ENCODE results near the gene TIMM8A. TPM values are rescaled to one million over a fixed set of nuclear protein-coding genes. Genes with fewer than 3 reads are reported as not detected.

The TIMM8A gene
- total and polyA plus RNA-seq, 2 experiments from 2014 or later, result 3.6 to 14.2 TPM

GRCh38 chrX:101303790-101304189 is 44.8 kb downstream of the TIMM8A start:
- TF ChIP-seq CTCF (IDR thresholded peaks at IDR 0.05; ENCODE audit: low read depth, low read length), result no peak
- no peaks in the 10 kb centered on the region for H3K27me3 ChIP-seq
- H3K4me3 ChIP-seq, result no peak overlapping the region
- no peaks in the 10 kb centered on the region for H3K9me3 ChIP-seq (ENCODE audit: low read depth)
- H3K36me3 ChIP-seq, result no peaks in the 10 kb centered on the region
- no peak overlapping the region for H3K27ac ChIP-seq
- no peaks in the 10 kb centered on the region for H3K4me1 ChIP-seq (ENCODE audit: low read depth)
- no peak for DNase-seq (ENCODE audit: low read depth in 1 of 2, low spot score in 1 of 2)

Other genes with a start within 250 kb of the TIMM8A start
- gene DRP2, start 129.0 kb downstream of the TIMM8A start, total RNA-seq, result 1.1 and 1.3 TPM in 2 replicates
- 0.20 and 0.31 TPM in 2 replicates for gene DRP2, start 129.0 kb downstream of the TIMM8A start, polyA plus RNA-seq
- gene TAF7L, start 57.4 kb downstream of the TIMM8A start, total RNA-seq, result not detected in 2 replicates
- 0.27 TPM in 1 of 2 replicates, not detected in the other for gene TAF7L, start 57.4 kb downstream of the TIMM8A start, polyA plus RNA-seq
- 0.06 TPM in 1 of 2 replicates, not detected in the other for gene BTK, start 37.4 kb upstream of the TIMM8A start, total RNA-seq
- gene BTK, start 37.4 kb upstream of the TIMM8A start, polyA plus RNA-seq, result 0.06 and 2.5 TPM in 2 replicates
- 3,802 and 4,744 TPM in 2 replicates for gene RPL36A, start 42.3 kb upstream of the TIMM8A start, total RNA-seq
- gene RPL36A, start 42.3 kb upstream of the TIMM8A start, polyA plus RNA-seq, result 293 and 403 TPM in 2 replicates
- gene GLA, start 59.2 kb upstream of the TIMM8A start, total RNA-seq, result 10.0 and 12.0 TPM in 2 replicates
- 17.3 and 20.9 TPM in 2 replicates for gene GLA, start 59.2 kb upstream of the TIMM8A start, polyA plus RNA-seq
- 76.9 and 87.3 TPM in 2 replicates for gene HNRNPH2, start 59.5 kb upstream of the TIMM8A start, total RNA-seq
- gene HNRNPH2, start 59.5 kb upstream of the TIMM8A start, polyA plus RNA-seq, result 166 and 189 TPM in 2 replicates
- gene ARMCX4, start 136.7 kb upstream of the TIMM8A start, total RNA-seq, result 6.9 and 16.7 TPM in 2 replicates
- gene ARMCX4, start 136.7 kb upstream of the TIMM8A start, polyA plus RNA-seq, result 11.2 and 16.3 TPM in 2 replicates
- 33.8 and 40.8 TPM in 2 replicates for gene ARMCX1, start 201.8 kb upstream of the TIMM8A start, total RNA-seq
- gene ARMCX1, start 201.8 kb upstream of the TIMM8A start, polyA plus RNA-seq, result 32.2 and 45.3 TPM in 2 replicates